ENCODE measurements around the gene NRL. TPM values are rescaled to one million over a fixed set of nuclear protein-coding genes. Genes with fewer than 3 reads are reported as not detected.

The NRL gene
- total and polyA plus RNA-seq, 12 donors = 2.2 to 20.2 (median 4.5) TPM

- Histone ChIP-seq H3K4me1 (replicated peaks in 1 of 2) (no peaks in the 10 kb centered on the region), H3K4me3 (no peak overlapping the region), H3K27me3 (no peaks in the 10 kb centered on the region), H3K9me3 (replicated peaks in 1 of 3) (no peaks in the 10 kb centered on the region), H3K36me3 (replicated peaks in 1 of 2) (no peaks in the 10 kb centered on the region), H3K27ac (no peak overlapping the region)
- DNase-seq = no peak
- no peak for TF ChIP-seq POLR2A (IDR thresholded peaks at IDR 0.05)
- TF ChIP-seq CTCF (IDR thresholded peaks at IDR 0.05) = no peak
- intact Hi-C loops (cut with DNase I) = no loop called here
- WGBS, 4 donors = 80 to 86% (median 85%) methylated on average over 17 to 26 of the region's 26 CpGs
Observed at GRCh38 chr14:24072881-24073877, 41.6 kb downstream of the NRL start.

GRCh38 chr14:24072436-24072835 is 42.3 kb downstream of the NRL start:
- no peak for TF ChIP-seq POLR2A (IDR thresholded peaks at IDR 0.05)
- TF ChIP-seq CTCF (IDR thresholded peaks at IDR 0.05) = no peak
- 39 to 68% (median 60%) methylated on average over 7 of the region's 7 CpGs for WGBS, 4 donors
- no peak overlapping the region for H3K4me3 ChIP-seq
- H3K4me1 ChIP-seq (replicated peaks in 1 of 2) = no peaks in the 10 kb centered on the region
- no peak overlapping the region for H3K27ac ChIP-seq
- no peaks in the 10 kb centered on the region for H3K9me3 ChIP-seq (replicated peaks in 1 of 3)
- DNase-seq = no peak
- no peaks in the 10 kb centered on the region for H3K36me3 ChIP-seq (replicated peaks in 1 of 2)
- intact Hi-C loops (cut with DNase I) = no loop called here
- H3K27me3 ChIP-seq = no peaks in the 10 kb centered on the region

- Histone ChIP-seq H3K36me3 (replicated peaks in 1 of 2) (no peaks in the 10 kb centered on the region), H3K9me3 (replicated peaks in 1 of 3) (no peaks in the 10 kb centered on the region), H3K27ac (no peak overlapping the region), H3K4me1 (replicated peaks in 1 of 2) (no peaks in the 10 kb centered on the region), H3K4me3 (no peak overlapping the region), H3K27me3 (no peaks in the 10 kb centered on the region)
- TF ChIP-seq POLR2A (IDR thresholded peaks at IDR 0.05) = no peak
- no peak for TF ChIP-seq CTCF (IDR thresholded peaks at IDR 0.05)
- WGBS, 4 donors = 50 to 60% (median 53%) methylated on average over 4 to 12 of the region's 12 CpGs
- intact Hi-C loops (cut with DNase I) = no loop called here
- DNase-seq = no peak
Observed at GRCh38 chr14:24071836-24072430, 42.8 kb downstream of the NRL start.

- 51 to 63% (median 58%) methylated on average over 11 to 18 of the region's 19 CpGs for WGBS, 4 donors
- no peak for DNase-seq
Observed at GRCh38 chr14:24071144-24071697, 43.5 kb downstream of the NRL start, which contains the start of gene CPNE6. Gene CPNE6, plus strand, starts transcription at chr14:24071562. Its CDS starts 1,375 bp downstream, at chr14:24072937.

More at GRCh38 chr14:24071144-24071697, 43.5 kb downstream of the NRL start, which contains the start of gene CPNE6:
- no peaks in the 10 kb centered on the region for H3K36me3 ChIP-seq (replicated peaks in 1 of 2)
- H3K27me3 ChIP-seq = no peaks in the 10 kb centered on the region
- intact Hi-C loops (cut with DNase I) = no loop called here
- TF ChIP-seq CTCF (IDR thresholded peaks at IDR 0.05) (no peak), POLR2A (IDR thresholded peaks at IDR 0.05) (no peak)
- no peak within 1 kb of the TSS for H3K27ac ChIP-seq
- no peaks in the 10 kb centered on the region for H3K4me1 ChIP-seq (replicated peaks in 1 of 2)
- no peak within 1 kb of the TSS for H3K4me3 ChIP-seq
- no peaks in the 10 kb centered on the region for H3K9me3 ChIP-seq (replicated peaks in 1 of 3)
